H9 (cell line): ENCODE measurements around the gene NEURL1. TPM values are rescaled to one million over a fixed set of nuclear protein-coding genes. Genes with fewer than 3 reads are reported as not detected.
A peak's percentile ranks its signal among the peaks of the same experiment; 100 is the strongest.

Experiments used
- DNase-seq: peaks from one replicate; pipeline ENCODE4 v3.0.0-alpha.2; 2017
- H2AFZ ChIP-seq: one replicate; pipeline ENCODE4 v1.6.1; 2013; ENCODE audit warnings: mild to moderate bottlenecking, low read length, control low read depth, moderate library complexity
- H2AK5ac ChIP-seq: 2 replicates; pipeline ENCODE4 v1.6.1; 2013; ENCODE audit warnings: low read length, control low read depth, mixed read lengths; ENCODE audit not compliant: insufficient read length
- H2BK120ac ChIP-seq: one replicate; pipeline ENCODE4 v1.6.1; 2013; ENCODE audit warnings: low read depth, mild to moderate bottlenecking, low read length, control low read depth, inconsistent platforms; ENCODE audit not compliant: poor library complexity, severe bottlenecking
- H2BK12ac ChIP-seq: 2 replicates; pipeline ENCODE4 v1.6.1; 2013; ENCODE audit warnings: low read length, control low read depth, mixed read lengths, low read depth; ENCODE audit not compliant: insufficient read length
- H2BK15ac ChIP-seq: 2 replicates; pipeline ENCODE4 v1.6.1; 2013; ENCODE audit warnings: low read depth, low read length, control low read depth
- H2BK20ac ChIP-seq: one replicate; pipeline ENCODE4 v1.6.1; 2013; ENCODE audit warnings: low read depth, mild to moderate bottlenecking, low read length, control low read depth, inconsistent platforms; ENCODE audit not compliant: poor library complexity, severe bottlenecking
- H2BK5ac ChIP-seq: 2 replicates; pipeline ENCODE4 v1.6.1; 2013; ENCODE audit warnings: low read length, control low read depth, mixed read lengths; ENCODE audit not compliant: insufficient read length
- H3K14ac ChIP-seq: 2 replicates; pipeline ENCODE4 v1.6.1; 2013; ENCODE audit warnings: low read length, control low read depth; ENCODE audit not compliant: insufficient read depth
- H3K18ac ChIP-seq: 2 replicates; pipeline ENCODE4 v1.6.1; 2013; ENCODE audit warnings: low read depth, mild to moderate bottlenecking, mixed read lengths, low read length, control low read depth; ENCODE audit not compliant: insufficient read length
- H3K23ac ChIP-seq: 2 replicates; pipeline ENCODE4 v1.6.1; 2013; ENCODE audit warnings: low read length, control low read depth, mixed read lengths, low read depth; ENCODE audit not compliant: insufficient read length
- H3K23me2 ChIP-seq: 2 replicates; pipeline ENCODE4 v1.6.1; 2013; ENCODE audit warnings: low read depth, mild to moderate bottlenecking, mixed read lengths, low read length, control low read depth; ENCODE audit not compliant: insufficient read length, poor library complexity, severe bottlenecking
- H3K27ac ChIP-seq: 2 replicates; pipeline ENCODE4 v1.5.1; 2013; ENCODE audit warnings: low read length, control low read depth, mixed read lengths, low read depth; ENCODE audit not compliant: insufficient read length
- H3K27me3 ChIP-seq: 2 replicates; pipeline ENCODE4 v1.6.1; 2013; ENCODE audit warnings: low read length, control low read depth, inconsistent platforms; ENCODE audit not compliant: insufficient read depth
- H3K4ac ChIP-seq: 2 replicates; pipeline ENCODE4 v1.6.1; 2013; ENCODE audit warnings: low read depth, mild to moderate bottlenecking, control low read depth, inconsistent platforms, low read length, moderate library complexity
- H3K4me1 ChIP-seq: 2 replicates; pipeline ENCODE4 v1.6.1; 2013; ENCODE audit warnings: low read length, control low read depth, inconsistent platforms; ENCODE audit not compliant: insufficient read depth
- H3K4me2 ChIP-seq: 2 replicates; pipeline ENCODE4 v1.6.1; 2013; ENCODE audit warnings: low read length, control low read depth, mixed read lengths; ENCODE audit not compliant: insufficient read length, insufficient read depth
- H3K56ac ChIP-seq: 2 replicates; pipeline ENCODE4 v1.6.1; 2013; ENCODE audit warnings: low read depth, mild to moderate bottlenecking, mixed read lengths, low read length, control low read depth; ENCODE audit not compliant: insufficient read length
- H3K79me1 ChIP-seq: 2 replicates; pipeline ENCODE4 v1.6.1; 2013; ENCODE audit warnings: low read depth, mild to moderate bottlenecking, moderate library complexity, low read length, control low read depth, inconsistent platforms; ENCODE audit not compliant: insufficient read depth, poor library complexity, severe bottlenecking
- H3K79me2 ChIP-seq: 2 replicates; pipeline ENCODE4 v1.6.1; 2013; ENCODE audit warnings: low read length, control low read depth, inconsistent platforms; ENCODE audit not compliant: insufficient read depth
- H3K9ac ChIP-seq: 2 replicates; pipeline ENCODE4 v1.6.1; 2013; ENCODE audit warnings: low read length, control low read depth, mixed read lengths; ENCODE audit not compliant: insufficient read length; ENCODE audit errors: extremely low read depth
- H3K9me3 ChIP-seq: one replicate; pipeline ENCODE4 v1.6.1; 2013; ENCODE audit warnings: low read depth, low read length, inconsistent platforms; ENCODE audit not compliant: control insufficient read depth
- H3T11ph ChIP-seq: one replicate; pipeline ENCODE4 v1.6.1; 2013; ENCODE audit warnings: mild to moderate bottlenecking, low read length, control low read depth, inconsistent platforms
- H4K20me1 ChIP-seq: one replicate; pipeline ENCODE4 v1.6.1; 2013; ENCODE audit not compliant: control insufficient read depth, insufficient read length, insufficient read depth
- H4K5ac ChIP-seq: 2 replicates; pipeline ENCODE4 v1.6.1; 2013; ENCODE audit warnings: low read depth, mild to moderate bottlenecking, mixed read lengths, low read length, control low read depth; ENCODE audit not compliant: insufficient read length
- H4K8ac ChIP-seq: replicated peaks from 2 replicates; pipeline ENCODE4 v1.6.1; 2013; ENCODE audit warnings: low read length, control low read depth, mixed read lengths, low read depth; ENCODE audit not compliant: insufficient read length
- H4K91ac ChIP-seq: 2 replicates; pipeline ENCODE4 v1.6.1; 2013; ENCODE audit warnings: low read depth, mild to moderate bottlenecking, moderate library complexity, mixed read lengths, low read length, control low read depth; ENCODE audit not compliant: insufficient read length
- H3K27ac Mint-ChIP-seq, 3 experiments: 2 replicates in 2 of 3; 3 replicates in 1 of 3; pipeline ENCODE4 v1.8.0; 2020 to 2021; ENCODE audit warnings: mixed read lengths in 3 of 3, mild to moderate bottlenecking in 1 of 3, moderate library complexity in 1 of 3
- H3K27me3 Mint-ChIP-seq: 2 replicates; pipeline ENCODE4 v1.8.0; 2021; ENCODE audit warnings: low read depth, mild to moderate bottlenecking, moderate library complexity, mixed read lengths
- H3K36me3 Mint-ChIP-seq, 3 experiments: 2 replicates in 2 of 3; 3 replicates in 1 of 3; pipeline ENCODE4 v1.8.0; 2020 to 2021; ENCODE audit warnings: low read depth in 3 of 3, mixed read lengths in 3 of 3; ENCODE audit not compliant: insufficient read depth in 1 of 3
- H3K4me1 Mint-ChIP-seq, 2 experiments: 2 replicates each; pipeline ENCODE4 v1.8.0; 2020; ENCODE audit warnings: mixed read lengths in 2 of 2
- H3K4me3 Mint-ChIP-seq, 2 experiments: 2 replicates in 1 of 2; 3 replicates in 1 of 2; pipeline ENCODE4 v1.8.0; 2020 to 2021; ENCODE audit warnings: mild to moderate bottlenecking in 2 of 2, mixed read lengths in 2 of 2, moderate library complexity in 1 of 2
- H3K9me3 Mint-ChIP-seq, 2 experiments: 2 replicates in 1 of 2; 3 replicates in 1 of 2; pipeline ENCODE4 v1.8.0; 2020; ENCODE audit warnings: mild to moderate bottlenecking in 2 of 2, mixed read lengths in 2 of 2, moderate library complexity in 1 of 2
- WGBS: extraction: QIAGEN DNeasy Blood & Tissue Kit; methylation state at CpG from one replicate; pipeline ENCODE4 v1.1.7; 2013; ENCODE audit warnings: missing lambda C conversion rate, low lambda C conversion rate, mixed read lengths; ENCODE audit not compliant: insufficient read length; ENCODE audit errors: extremely low coverage; 5-methylcytosine and 5-hydroxymethylcytosine counted together
- total RNA-seq: library from RNA; stranded (reverse); gene quantifications from 2 replicates; pipeline ENCODE4 v1.2.1, GENCODE V29; 2021
- TF ChIP-seq, protein P1 (sequence below): fragments of 200-600 bp; sonication (generic); conservative IDR thresholded peaks from 3 replicates; pipeline ENCODE4 v1.8.0; 2021; ENCODE audit warnings: antibody characterized with exemption, mild to moderate bottlenecking

Gene NEURL1
- total RNA-seq, 1 experiment from 2014 or later = 1.2 TPM

GRCh38 chr10:103513380-103514060 lies 20.0 kb downstream of the NEURL1 start:
- H2BK15ac ChIP-seq = no peak overlapping the region
- no peaks in the 10 kb centered on the region; the same call in 1 of the 2 replicates for H3K4me1 ChIP-seq
- H3K18ac ChIP-seq = no peak overlapping the region
- Mint-ChIP-seq H3K9me3 (no peaks in the 10 kb centered on the region), H3K27ac (peak overlapping the region in 1 of 3 experiments; percentile 44; a peak in 1 of 7 replicates), H3K4me1 (peaks cover 0 to 5% of the 10 kb centered on the region in 2 experiments; a peak in 1 of 4 replicates), H3K27me3 (no peaks in the 10 kb centered on the region; the same call in 1 of the 2 replicates), H3K4me3 (no peak overlapping the region), H3K36me3 (no peaks in the 10 kb centered on the region)
- no peak overlapping the region for H3K56ac ChIP-seq
- no peak overlapping the region for H4K5ac ChIP-seq
- H2BK12ac ChIP-seq = no peak overlapping the region
- WGBS = no CpG with 5 or more reads among the region's 8 CpGs
- no peak overlapping the region for H3T11ph ChIP-seq
- no peak overlapping the region for H3K4me2 ChIP-seq
- H2BK5ac ChIP-seq = no peak overlapping the region
- H3K9me3 ChIP-seq = no peaks in the 10 kb centered on the region
- H3K79me2 ChIP-seq = no peaks in the 10 kb centered on the region
- peak; percentile 22 for DNase-seq
- no peak overlapping the region; the same call in 1 of the 2 replicates for H3K14ac ChIP-seq
- no peak overlapping the region for H4K91ac ChIP-seq
- H4K8ac ChIP-seq = no peak overlapping the region
- H3K27ac ChIP-seq = no peak overlapping the region
- no peak overlapping the region for H2AFZ ChIP-seq
- H3K27me3 ChIP-seq = no peaks in the 10 kb centered on the region
- no peak overlapping the region for H3K23ac ChIP-seq
- no peak overlapping the region for H3K9ac ChIP-seq
- no peak overlapping the region for H2AK5ac ChIP-seq
- no peak overlapping the region for H2BK20ac ChIP-seq
- no peaks in the 10 kb centered on the region for H3K23me2 ChIP-seq
- no peak overlapping the region for H3K4ac ChIP-seq
- no peak overlapping the region for H2BK120ac ChIP-seq
- TF ChIP-seq, protein P1, sequence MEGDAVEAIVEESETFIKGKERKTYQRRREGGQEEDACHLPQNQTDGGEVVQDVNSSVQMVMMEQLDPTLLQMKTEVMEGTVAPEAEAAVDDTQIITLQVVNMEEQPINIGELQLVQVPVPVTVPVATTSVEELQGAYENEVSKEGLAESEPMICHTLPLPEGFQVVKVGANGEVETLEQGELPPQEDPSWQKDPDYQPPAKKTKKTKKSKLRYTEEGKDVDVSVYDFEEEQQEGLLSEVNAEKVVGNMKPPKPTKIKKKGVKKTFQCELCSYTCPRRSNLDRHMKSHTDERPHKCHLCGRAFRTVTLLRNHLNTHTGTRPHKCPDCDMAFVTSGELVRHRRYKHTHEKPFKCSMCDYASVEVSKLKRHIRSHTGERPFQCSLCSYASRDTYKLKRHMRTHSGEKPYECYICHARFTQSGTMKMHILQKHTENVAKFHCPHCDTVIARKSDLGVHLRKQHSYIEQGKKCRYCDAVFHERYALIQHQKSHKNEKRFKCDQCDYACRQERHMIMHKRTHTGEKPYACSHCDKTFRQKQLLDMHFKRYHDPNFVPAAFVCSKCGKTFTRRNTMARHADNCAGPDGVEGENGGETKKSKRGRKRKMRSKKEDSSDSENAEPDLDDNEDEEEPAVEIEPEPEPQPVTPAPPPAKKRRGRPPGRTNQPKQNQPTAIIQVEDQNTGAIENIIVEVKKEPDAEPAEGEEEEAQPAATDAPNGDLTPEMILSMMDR = no peak
- no peaks in the 10 kb centered on the region for H4K20me1 ChIP-seq
- no peaks in the 10 kb centered on the region for H3K79me1 ChIP-seq
